ENCODE results near the gene HGF.

The HGF gene

DNA sequence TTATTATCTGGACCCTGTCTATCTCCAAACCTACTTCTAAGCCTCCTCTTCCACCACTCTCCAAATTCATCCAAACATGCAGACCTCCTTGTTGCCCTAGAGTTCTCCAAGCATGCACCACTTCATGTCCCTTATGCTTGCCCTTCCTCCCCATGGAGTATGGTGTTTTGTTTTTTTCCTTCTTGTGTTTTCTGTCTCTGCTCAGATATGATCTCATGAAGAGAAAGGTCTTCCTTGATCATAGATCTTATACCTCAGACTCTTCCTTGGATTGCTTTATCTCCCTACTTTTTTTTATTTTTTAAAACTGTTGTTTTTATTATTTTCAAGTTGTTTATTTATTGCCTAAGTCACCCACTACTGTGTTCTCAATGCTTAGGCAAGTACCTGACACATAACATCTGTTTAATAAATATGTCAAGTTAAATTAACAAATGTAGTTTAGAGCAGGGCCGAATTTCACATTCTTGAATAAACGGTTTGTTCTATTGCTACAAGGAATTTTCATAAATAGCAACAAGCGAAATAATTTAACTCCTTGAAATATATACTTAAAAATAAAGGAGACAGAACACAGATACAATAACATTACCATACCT lies 84.5 kb downstream of the HGF start:
- DNase-seq, result no peak
- no peaks in the 10 kb centered on the region for H3K36me3 ChIP-seq (replicated peaks)
- peak overlapping the region; percentile 93 for H3K27ac ChIP-seq
- TF ChIP-seq, protein P1, sequence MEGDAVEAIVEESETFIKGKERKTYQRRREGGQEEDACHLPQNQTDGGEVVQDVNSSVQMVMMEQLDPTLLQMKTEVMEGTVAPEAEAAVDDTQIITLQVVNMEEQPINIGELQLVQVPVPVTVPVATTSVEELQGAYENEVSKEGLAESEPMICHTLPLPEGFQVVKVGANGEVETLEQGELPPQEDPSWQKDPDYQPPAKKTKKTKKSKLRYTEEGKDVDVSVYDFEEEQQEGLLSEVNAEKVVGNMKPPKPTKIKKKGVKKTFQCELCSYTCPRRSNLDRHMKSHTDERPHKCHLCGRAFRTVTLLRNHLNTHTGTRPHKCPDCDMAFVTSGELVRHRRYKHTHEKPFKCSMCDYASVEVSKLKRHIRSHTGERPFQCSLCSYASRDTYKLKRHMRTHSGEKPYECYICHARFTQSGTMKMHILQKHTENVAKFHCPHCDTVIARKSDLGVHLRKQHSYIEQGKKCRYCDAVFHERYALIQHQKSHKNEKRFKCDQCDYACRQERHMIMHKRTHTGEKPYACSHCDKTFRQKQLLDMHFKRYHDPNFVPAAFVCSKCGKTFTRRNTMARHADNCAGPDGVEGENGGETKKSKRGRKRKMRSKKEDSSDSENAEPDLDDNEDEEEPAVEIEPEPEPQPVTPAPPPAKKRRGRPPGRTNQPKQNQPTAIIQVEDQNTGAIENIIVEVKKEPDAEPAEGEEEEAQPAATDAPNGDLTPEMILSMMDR (IDR thresholded peaks at IDR 0.05; ENCODE audit: low read depth, low read length, missing control alignments), result no peak
- no peaks in the 10 kb centered on the region for H3K27me3 ChIP-seq (replicated peaks)
- in situ Hi-C loops (cut with HindIII; ENCODE audit: low pct_ligation_motif_present, low sequenced_read_pairs), result no loop called here
- no peak overlapping the region for H3K4me3 ChIP-seq (ENCODE audit: low read depth, low read length)

DNA sequence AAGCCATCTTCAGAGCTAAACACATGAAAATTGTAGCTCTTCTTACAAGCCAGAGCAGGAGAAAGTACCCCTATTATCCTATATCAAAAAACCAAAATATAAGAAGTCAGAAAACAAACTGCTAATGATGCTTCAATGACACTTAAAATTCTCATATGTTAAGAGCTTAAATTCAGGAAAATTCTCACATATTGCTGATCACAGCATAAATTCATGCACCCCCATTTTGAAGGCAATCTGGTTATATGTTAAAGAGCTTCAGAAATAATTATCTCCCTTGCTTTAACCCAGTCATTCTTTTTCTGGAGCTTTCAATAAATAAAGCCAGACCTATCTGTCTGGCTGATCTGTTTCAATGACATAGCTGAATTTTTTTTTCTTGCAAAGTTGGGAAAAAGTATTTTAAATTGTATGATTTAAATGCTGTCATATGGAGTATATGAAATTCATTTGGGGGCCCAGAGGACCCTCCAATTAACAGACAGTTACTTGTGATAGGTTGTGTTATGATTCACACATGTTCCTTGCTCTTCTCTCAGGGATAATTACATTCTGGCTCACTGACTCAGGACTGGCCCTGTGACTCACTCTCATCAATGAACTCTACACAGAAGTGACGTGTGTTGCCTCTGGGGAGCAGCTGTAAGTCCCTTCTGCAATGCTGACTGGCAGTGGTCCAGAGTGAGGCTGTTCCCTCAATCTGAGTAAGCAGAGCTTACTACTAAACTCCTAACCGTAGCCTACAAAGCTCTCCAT lies 85.2 kb downstream of the HGF start:
- no peaks in the 10 kb centered on the region for H3K27me3 ChIP-seq (replicated peaks)
- H3K36me3 ChIP-seq (replicated peaks), result no peaks in the 10 kb centered on the region
- H3K27ac ChIP-seq, result peak overlapping the region; percentile 93
- TF ChIP-seq, protein P1 (IDR thresholded peaks at IDR 0.05; ENCODE audit: low read depth, low read length, missing control alignments), result no peak
- no peak overlapping the region for H3K4me3 ChIP-seq (ENCODE audit: low read depth, low read length)
- DNase-seq, result peak; percentile 100
- in situ Hi-C loops (cut with HindIII; ENCODE audit: low pct_ligation_motif_present, low sequenced_read_pairs), result no loop called here

DNA sequence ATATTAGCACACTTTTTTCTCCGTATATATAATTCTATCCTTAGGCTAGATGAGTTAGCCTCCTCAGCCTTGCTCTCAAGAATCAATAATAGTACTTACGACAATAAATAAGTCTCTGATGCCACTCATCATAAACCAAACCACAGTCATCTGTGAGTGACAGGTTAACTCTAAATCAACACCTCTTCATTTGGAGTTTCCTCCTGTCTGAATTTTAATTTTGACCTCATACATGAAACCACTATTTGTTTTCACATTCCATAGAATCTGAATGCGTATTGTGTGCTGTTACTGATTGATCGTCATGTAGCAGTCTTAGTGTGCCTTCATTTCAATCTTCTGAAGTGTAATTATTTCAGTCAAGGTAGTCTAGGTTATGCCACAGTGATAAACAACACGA lies 85.8 kb downstream of the HGF start:
- Histone ChIP-seq H3K27ac (peak overlapping the region; percentile 93), H3K36me3 (replicated peaks) (no peaks in the 10 kb centered on the region), H3K4me3 (ENCODE audit: low read depth, low read length) (no peak overlapping the region), H3K27me3 (replicated peaks) (no peaks in the 10 kb centered on the region)
- no peak for DNase-seq
- TF ChIP-seq, protein P1 (IDR thresholded peaks at IDR 0.05; ENCODE audit: low read depth, low read length, missing control alignments), result no peak
- in situ Hi-C loops (cut with HindIII; ENCODE audit: low pct_ligation_motif_present, low sequenced_read_pairs), result no loop called here

DNA sequence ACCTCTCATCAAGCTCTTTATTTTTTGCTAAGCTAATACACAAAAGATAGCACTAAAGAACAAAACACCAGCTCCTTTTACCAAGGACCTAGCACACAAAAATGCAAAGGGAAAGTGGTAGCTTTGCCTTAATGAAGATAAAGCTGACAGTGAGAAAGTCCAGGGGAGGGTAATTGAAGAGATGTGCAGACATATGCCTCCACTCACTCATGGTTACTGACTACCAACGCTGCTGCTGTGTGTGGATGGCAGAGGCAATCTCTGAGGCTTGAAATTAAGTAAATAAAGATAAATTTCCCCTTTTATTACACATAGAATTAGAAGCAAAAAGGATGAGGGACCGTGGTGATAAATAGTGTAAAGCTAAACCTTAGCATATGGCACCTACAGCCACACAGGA lies 87.0 kb downstream of the HGF start:
- Histone ChIP-seq H3K4me3 (ENCODE audit: low read depth, low read length) (no peak overlapping the region), H3K27ac (no peak overlapping the region), H3K36me3 (replicated peaks) (no peaks in the 10 kb centered on the region), H3K27me3 (replicated peaks) (no peaks in the 10 kb centered on the region)
- TF ChIP-seq, protein P1 (IDR thresholded peaks at IDR 0.05; ENCODE audit: low read depth, low read length, missing control alignments), result no peak
- DNase-seq, result no peak
- in situ Hi-C loops (cut with HindIII; ENCODE audit: low pct_ligation_motif_present, low sequenced_read_pairs), result no loop called here

DNA sequence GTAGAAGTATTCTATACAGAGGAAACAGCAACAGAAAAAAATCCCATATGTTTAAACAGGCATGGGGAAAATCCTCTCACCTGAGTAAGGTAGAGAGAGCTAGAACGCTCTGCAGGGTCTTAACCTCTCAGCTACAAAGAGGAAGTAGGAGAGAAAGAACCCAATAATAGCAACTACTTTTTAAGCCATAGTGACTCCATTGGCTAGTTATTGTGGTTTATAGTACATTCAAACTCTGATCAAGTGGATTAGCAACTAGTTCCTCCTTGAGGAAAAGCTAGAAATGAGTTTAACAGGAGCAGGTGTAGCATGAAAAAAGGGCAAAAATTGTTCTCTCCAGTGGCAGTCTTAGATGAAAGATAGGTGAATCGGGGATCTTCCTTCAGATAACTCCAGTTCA lies 89.7 kb downstream of the HGF start:
- in situ Hi-C loops (cut with HindIII; ENCODE audit: low pct_ligation_motif_present, low sequenced_read_pairs), result no loop called here
- DNase-seq, result no peak
- no peak overlapping the region for H3K27ac ChIP-seq
- H3K4me3 ChIP-seq (ENCODE audit: low read depth, low read length), result no peak overlapping the region
- no peaks in the 10 kb centered on the region for H3K27me3 ChIP-seq (replicated peaks)
- TF ChIP-seq, protein P1 (IDR thresholded peaks at IDR 0.05; ENCODE audit: low read depth, low read length, missing control alignments), result no peak
- no peaks in the 10 kb centered on the region for H3K36me3 ChIP-seq (replicated peaks)
